Mucosa of stomach (tissue), 1 donor: ENCODE measurements around the gene CD200R1L.

Source experiments
- H3K27me3 ChIP-seq: one replicate; pipeline ENCODE4 v1.7.0; 2013; ENCODE audit warnings: mild to moderate bottlenecking, low read length; ENCODE audit not compliant: control insufficient read depth, insufficient read depth
- H3K36me3 ChIP-seq: one replicate; pipeline ENCODE4 v1.7.0; 2013; ENCODE audit warnings: low read length; ENCODE audit not compliant: control insufficient read depth, insufficient read depth
- H3K4me1 ChIP-seq: one replicate; pipeline ENCODE4 v1.7.0; 2013; ENCODE audit warnings: mild to moderate bottlenecking, low read length; ENCODE audit not compliant: control insufficient read depth, insufficient read depth
- H3K4me3 ChIP-seq: one replicate; pipeline ENCODE4 v1.7.0; 2013; ENCODE audit warnings: low read length
- H3K9ac ChIP-seq: one replicate; pipeline ENCODE4 v1.7.0; 2013; ENCODE audit warnings: mild to moderate bottlenecking, low read length, moderate library complexity
- H3K9me3 ChIP-seq: one replicate; pipeline ENCODE4 v1.7.0; 2013; ENCODE audit warnings: mild to moderate bottlenecking, low read length, moderate library complexity; ENCODE audit not compliant: control insufficient read depth
- donor health status: Pancreatic carcinoma.

CD200R1L gene

DNA sequence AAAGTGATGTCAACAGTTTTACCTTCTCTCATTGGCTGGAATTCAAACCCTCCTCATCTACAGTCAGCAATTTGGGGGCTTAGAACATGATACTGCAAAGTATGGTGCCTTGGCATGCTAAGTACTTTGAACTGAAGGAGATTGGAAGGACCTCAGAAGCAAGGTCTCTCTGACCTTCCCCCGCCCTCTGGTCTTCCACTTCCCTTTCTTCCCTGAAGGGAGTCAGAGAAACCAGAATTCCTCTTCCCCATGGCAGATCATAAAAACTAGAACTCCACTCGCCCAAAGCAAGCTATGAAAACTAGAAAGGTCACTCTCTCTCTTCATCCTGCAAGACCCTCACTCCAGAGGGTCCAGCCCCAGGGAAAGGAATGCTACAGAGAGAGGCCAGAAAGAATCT, 64.2 kb downstream of the CD200R1L start:
- Histone ChIP-seq H3K36me3 (no peaks in the 10 kb centered on the region), H3K4me1 (peaks cover 22% of the 10 kb centered on the region), H3K9me3 (peaks cover 2% of the 10 kb centered on the region), H3K4me3 (no peak overlapping the region), H3K9ac (no peak overlapping the region), H3K27me3 (no peaks in the 10 kb centered on the region)

DNA sequence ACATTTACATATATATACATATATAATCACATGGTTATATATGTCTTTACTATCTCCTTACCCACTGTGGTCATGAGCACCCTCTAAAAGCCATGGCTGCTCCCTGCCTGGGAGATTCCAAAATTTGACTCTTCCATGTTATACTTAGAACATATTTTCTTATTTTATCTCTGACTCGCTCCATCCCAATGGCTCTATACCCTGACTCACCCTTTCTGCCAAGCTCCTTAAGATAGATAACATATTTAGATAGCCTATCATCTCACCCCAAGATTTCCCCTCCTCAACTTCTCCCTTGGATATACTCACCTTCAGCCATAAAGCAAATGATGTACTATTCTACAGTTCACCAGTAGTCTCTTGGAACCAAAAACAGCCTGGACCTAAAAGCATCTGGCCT, 65.1 kb downstream of the CD200R1L start:
- no peaks in the 10 kb centered on the region for H3K27me3 ChIP-seq
- H3K36me3 ChIP-seq: no peaks in the 10 kb centered on the region
- peaks cover 23% of the 10 kb centered on the region for H3K4me1 ChIP-seq
- H3K9ac ChIP-seq: no peak overlapping the region
- H3K4me3 ChIP-seq: no peak overlapping the region
- no peaks in the 10 kb centered on the region for H3K9me3 ChIP-seq

DNA sequence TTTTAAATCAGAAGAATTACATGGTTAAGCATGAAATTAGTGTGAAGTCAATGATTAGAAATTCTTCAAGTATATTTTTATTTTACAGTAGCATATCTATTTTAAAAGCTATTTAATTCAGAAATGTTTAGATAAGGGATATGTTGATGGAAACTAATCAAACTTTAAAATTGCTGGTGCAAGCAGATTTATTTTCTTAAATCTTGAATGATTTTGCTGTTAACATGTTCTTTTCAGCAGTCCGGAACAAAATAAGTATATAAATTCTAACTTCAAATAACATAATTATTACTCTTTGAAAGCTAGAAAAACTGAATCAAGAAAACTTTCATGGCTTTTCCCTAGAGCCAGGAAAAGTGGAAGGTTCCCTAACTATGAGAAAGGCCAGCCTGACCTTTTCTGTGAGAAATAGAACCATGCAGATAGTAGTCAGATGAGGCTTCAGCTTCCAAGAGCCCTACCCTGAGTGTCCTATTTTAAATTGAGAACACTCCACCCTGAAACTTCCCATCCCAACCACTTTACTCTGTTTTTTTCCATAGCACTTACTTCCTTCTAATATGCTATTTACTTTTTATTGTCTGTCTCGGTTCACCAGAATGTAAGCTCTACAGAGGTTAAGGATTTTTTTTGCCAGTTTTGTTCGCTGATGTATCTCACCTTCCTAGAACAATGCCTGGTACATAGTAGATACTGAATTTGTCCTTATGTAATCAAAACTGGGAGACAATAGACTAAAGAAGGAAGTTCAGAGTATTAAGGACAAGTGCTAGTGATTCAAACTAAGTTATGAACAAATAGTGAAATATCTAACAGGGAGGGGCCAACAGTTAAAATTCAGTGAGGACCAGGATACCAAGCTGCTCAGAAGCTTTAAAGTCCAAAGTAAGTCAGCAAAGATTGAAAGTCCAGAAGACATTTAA, 66.8 kb downstream of the CD200R1L start:
- Histone ChIP-seq H3K27me3 (no peaks in the 10 kb centered on the region), H3K9ac (no peak overlapping the region), H3K36me3 (no peaks in the 10 kb centered on the region), H3K4me1 (peaks cover 33% of the 10 kb centered on the region), H3K9me3 (no peaks in the 10 kb centered on the region), H3K4me3 (no peak overlapping the region)

DNA sequence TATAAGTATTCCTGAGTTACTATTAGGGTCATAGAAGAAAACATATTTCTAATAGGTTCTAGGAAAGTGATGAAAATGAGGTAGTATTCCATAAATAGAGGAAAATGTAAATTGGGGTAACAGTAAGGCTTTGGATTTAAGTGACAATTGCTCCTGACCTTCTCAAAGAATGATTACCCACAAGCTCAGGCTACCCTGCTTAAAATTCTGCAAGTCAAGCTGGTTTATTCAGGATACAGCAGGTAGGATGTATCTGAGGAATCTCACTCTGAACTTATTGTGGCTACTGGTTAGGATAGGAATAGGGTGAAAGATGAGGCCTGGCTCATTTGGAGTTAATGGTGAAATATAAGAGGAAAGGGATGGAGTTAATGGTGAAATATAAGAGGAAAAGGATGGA, 67.7 kb downstream of the CD200R1L start:
- Histone ChIP-seq H3K9ac (no peak overlapping the region), H3K4me1 (peaks cover 38% of the 10 kb centered on the region), H3K36me3 (no peaks in the 10 kb centered on the region), H3K27me3 (no peaks in the 10 kb centered on the region), H3K9me3 (no peaks in the 10 kb centered on the region), H3K4me3 (no peak overlapping the region)

DNA sequence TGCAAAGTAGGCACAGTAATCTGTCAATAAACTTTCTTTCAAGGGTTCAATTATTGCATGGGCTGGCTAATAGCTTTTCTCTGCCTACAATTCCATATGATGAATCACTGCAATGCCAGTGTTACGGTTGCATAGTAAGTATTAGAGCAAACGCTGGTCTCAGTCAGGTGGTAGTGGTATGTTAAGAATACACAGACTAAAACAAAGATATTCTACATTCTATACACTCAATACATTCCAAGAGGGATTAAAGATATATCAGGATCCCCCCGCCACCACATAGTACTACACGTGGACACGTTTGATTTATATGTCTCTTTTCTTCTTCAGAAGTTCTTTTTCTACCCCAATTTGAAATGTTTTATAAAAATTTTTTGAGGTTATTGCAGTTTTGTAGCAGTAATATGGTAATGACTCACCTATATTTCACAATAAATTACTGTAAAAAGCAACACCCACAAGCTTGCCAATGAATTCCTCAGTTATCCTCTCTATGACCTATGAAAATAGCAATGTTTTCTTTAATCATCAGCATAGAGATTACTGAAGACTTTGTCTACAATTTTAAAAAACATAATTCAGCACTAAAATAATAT, 68.2 kb downstream of the CD200R1L start:
- Histone ChIP-seq H3K4me1 (peaks cover 38% of the 10 kb centered on the region), H3K4me3 (no peak overlapping the region)

DNA sequence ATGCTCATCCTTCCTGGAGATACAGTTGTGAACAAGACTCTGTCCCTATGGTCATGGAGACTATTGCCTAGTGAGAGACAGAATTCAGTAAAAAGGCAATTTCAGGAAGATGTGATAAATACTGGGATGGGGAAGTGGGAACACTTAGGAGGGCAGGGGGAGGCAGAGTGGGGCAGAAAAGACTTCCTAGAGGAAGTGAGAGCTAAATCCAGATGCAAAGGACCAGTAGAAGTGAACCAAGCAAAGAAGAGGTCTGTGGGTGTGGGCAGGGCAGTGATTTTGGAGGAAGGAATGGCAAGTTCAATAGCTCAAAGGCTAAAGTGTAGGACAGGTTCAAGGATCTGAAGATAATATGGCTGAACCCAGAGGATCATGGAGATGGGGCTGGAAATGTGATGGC, 68.9 kb downstream of the CD200R1L start:
- Histone ChIP-seq H3K27me3 (no peaks in the 10 kb centered on the region), H3K4me3 (no peak overlapping the region), H3K4me1 (peaks cover 44% of the 10 kb centered on the region), H3K9me3 (no peaks in the 10 kb centered on the region), H3K36me3 (no peaks in the 10 kb centered on the region), H3K9ac (no peak overlapping the region)

More for the DNA sequence above, 68.2 kb downstream of the CD200R1L start:
- Histone ChIP-seq H3K9ac (no peak overlapping the region), H3K27me3 (no peaks in the 10 kb centered on the region), H3K36me3 (no peaks in the 10 kb centered on the region), H3K9me3 (no peaks in the 10 kb centered on the region)

DNA sequence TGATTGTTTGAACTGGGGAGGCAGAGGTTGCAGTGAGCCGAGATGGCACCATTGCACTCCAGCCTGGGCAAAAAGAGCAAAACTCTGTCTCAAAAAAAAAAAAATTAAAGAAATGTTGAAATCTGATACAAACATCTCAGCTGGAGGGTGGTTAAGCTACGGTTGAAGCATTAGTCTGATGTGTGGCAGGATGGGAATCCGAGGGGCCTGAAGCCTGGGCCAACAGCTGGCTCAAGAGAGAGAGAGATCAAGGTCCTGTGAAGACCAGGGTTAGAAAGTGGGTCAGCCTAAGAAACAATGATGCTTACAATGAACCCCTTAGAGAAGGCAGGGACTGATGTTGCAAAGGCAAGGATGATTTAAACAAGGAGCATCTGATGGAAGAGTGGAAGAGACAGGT, 69.8 kb downstream of the CD200R1L start:
- Histone ChIP-seq H3K4me1 (peaks cover 53% of the 10 kb centered on the region), H3K9me3 (no peaks in the 10 kb centered on the region), H3K36me3 (no peaks in the 10 kb centered on the region), H3K27me3 (no peaks in the 10 kb centered on the region), H3K4me3 (no peak overlapping the region), H3K9ac (no peak overlapping the region)

DNA sequence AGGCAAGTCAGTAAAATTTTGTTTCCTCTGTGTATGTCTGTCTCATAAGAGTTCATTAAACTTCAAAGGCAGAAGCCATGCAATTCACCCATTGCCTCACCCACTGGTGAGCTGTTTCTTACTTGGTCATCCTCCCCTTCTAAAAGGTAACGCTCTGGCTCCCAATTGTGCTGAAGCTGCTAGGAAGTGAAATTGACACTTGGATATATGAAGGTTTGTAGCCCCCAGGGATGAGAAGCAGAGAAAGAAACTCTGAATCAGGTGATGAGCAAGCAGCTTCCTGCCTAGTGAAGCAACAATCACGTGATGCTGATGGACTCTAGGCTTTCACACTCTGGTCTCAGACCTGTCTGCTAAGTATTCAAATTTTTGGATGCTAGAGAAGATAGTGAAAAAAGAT, 70.7 kb downstream of the CD200R1L start:
- Histone ChIP-seq H3K36me3 (no peaks in the 10 kb centered on the region), H3K4me3 (no peak overlapping the region), H3K4me1 (peaks cover 53% of the 10 kb centered on the region), H3K9me3 (no peaks in the 10 kb centered on the region), H3K9ac (no peak overlapping the region), H3K27me3 (no peaks in the 10 kb centered on the region)

DNA sequence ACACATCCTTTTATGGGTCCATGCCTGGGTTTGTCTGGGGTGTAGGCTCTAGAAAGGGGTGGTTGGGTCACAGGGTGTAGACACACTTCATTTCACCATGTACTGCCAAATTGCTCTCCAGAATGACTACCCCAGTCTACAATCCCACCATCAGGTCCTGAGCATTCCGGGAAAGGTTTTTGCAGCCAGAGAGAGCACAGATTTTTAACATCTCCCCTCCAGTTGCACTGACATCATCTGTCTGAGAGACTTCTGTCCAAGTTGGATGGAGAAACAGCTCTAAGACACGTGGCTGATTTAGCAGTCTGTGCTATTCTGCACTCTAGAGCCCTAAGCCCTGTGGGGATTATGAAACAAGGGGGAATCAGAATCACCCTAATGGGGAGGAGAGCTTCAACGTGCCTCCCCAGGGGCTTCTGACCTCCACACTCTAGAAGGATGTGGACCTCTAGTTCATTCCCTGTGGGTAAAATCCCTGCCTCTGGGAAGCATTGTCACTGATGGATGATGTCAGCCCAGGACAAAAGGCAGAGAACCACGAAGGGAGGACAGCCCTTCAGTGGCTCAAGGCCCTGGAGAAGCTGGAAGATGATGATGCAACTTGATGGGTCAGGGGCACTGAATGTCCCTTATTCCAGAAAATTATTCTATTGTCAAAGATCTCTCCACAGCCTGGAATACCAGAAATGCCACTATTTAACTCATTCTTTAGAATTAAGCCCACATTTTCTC, 71.5 kb downstream of the CD200R1L start:
- peaks cover 49% of the 10 kb centered on the region for H3K4me1 ChIP-seq

DNA sequence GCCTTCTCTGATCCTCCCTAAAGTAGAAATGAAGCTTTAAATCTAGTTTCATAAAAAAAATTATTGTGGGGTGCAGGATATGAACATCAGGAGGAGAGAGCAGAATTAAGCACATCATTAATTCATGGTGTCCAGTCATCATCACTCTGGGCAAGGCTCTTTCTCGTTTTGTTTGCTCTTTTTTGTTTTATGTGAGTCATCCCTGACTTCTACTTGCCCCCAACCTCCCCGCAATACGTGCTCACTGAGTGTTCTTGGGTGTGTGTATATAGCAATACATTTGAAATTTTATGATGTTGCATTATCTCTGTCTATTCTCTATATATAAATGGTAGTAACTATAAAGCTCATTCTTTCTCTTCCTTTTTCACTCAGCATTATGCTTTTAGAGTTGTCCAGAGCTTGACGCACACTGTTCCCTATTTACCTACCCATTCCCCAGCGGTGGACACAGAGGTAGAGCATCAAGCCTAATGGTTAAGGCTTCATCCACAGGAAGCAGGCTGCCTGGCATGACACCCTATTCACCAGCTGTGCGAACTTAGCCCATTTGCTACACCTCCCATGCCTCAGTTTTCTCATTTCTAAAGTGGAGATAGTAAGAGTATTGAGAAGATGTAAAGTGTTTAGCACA, 72.3 kb downstream of the CD200R1L start:
- no peaks in the 10 kb centered on the region for H3K27me3 ChIP-seq
- peaks cover 49% of the 10 kb centered on the region for H3K4me1 ChIP-seq
- H3K9ac ChIP-seq: no peak overlapping the region
- H3K9me3 ChIP-seq: no peaks in the 10 kb centered on the region
- no peak overlapping the region for H3K4me3 ChIP-seq
- H3K36me3 ChIP-seq: no peaks in the 10 kb centered on the region

More for the DNA sequence above, 71.5 kb downstream of the CD200R1L start:
- Histone ChIP-seq H3K36me3 (no peaks in the 10 kb centered on the region), H3K4me3 (no peak overlapping the region), H3K9me3 (no peaks in the 10 kb centered on the region), H3K9ac (no peak overlapping the region), H3K27me3 (no peaks in the 10 kb centered on the region)

DNA sequence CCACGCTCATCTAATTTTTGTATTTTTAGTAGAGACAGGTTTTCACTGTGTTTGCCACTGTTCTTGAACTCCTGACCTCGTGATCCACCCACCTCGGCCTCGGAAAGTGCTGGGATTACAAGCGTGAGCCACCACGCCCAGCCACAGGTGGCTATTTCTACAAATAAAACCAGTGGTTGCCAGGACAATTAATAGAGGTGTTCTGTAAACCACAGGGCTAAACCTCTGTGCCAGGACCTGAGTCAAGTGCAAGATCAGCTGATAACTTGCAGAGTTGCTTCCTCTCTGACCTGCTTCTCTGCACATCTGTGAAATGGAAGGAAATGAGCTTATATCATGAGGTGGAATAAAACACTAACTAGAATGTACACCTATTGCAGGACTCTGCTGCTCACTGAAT, 72.8 kb downstream of the CD200R1L start:
- Histone ChIP-seq H3K4me3 (no peak overlapping the region), H3K4me1 (peaks cover 45% of the 10 kb centered on the region), H3K9me3 (no peaks in the 10 kb centered on the region), H3K27me3 (no peaks in the 10 kb centered on the region), H3K36me3 (no peaks in the 10 kb centered on the region), H3K9ac (no peak overlapping the region)
